ENCODE results near the gene LEMD2. TPM values are rescaled to one million over a fixed set of nuclear protein-coding genes. Genes with fewer than 3 reads are reported as not detected.

LEMD2 gene
- total and polyA plus RNA-seq, 12 donors, result 32.4 to 121 (median 60.0) TPM

DNA sequence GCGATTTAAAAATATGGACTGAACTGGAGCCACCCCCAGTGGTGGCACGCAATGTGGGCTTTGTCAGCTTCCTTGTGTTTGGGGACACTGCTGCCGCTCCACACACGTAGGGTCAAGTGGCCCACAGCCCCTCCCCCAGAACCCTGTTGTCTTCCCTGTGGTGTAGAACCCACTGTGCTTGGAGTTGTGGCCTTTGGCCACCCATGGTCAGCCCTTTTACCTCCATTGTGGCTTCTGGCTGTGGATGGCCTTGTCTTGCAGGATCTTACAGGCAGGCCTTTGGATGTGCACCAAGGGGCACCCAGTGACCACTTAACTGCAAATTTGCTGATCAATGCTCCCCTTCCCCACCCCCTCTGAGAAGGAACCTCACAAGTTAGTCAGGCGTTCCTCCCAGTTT lies 2.0 kb upstream of the LEMD2 start:
- WGBS, 4 donors, result 92 to 98% (median 94%) methylated on average over 3 to 5 of the region's 5 CpGs
- intact Hi-C loops (cut with DNase I), result no loop called here
- no peaks in the 10 kb centered on the region for H3K36me3 ChIP-seq (replicated peaks in 1 of 2)

DNA sequence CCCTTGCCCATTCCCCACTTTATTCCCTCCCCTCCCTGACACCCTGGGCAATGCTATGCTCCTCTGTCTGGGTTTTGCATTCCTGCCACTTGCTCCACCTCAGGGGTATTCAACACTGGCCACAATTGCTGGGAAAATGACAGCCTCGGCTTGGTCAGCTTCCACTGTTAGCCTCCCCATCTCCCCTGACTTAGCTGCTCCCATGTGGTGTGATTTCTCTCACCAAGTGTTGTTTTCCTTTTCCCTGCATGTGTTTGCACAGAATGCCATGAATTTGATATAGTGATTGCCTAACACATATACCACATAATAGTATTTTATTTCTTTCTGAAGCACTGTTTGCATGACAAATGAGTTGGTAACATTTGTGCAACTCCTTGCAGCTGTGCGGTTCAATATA lies 1.4 kb upstream of the LEMD2 start:
- TF ChIP-seq POLR2A (IDR thresholded peaks at IDR 0.05) (no peak), CTCF (IDR thresholded peaks at IDR 0.05) (no peak)
- H3K36me3 ChIP-seq (replicated peaks in 1 of 2), result no peaks in the 10 kb centered on the region
- H3K4me1 ChIP-seq (replicated peaks in 1 of 2), result peaks cover 20 to 31% of the 10 kb centered on the region in 2 donors
- intact Hi-C loops (cut with DNase I), result no loop called here
- no peak for DNase-seq
- H3K4me3 ChIP-seq, result no peak overlapping the region
- H3K27ac ChIP-seq, result no peak overlapping the region
- no peaks in the 10 kb centered on the region for H3K9me3 ChIP-seq (replicated peaks in 1 of 3)
- no peaks in the 10 kb centered on the region for H3K27me3 ChIP-seq
- 72 to 86% (median 84%) methylated on average over 2 of the region's 2 CpGs for WGBS, 4 donors

More for the DNA sequence above, 2.0 kb upstream of the LEMD2 start:
- Histone ChIP-seq H3K27ac (no peak overlapping the region), H3K4me1 (replicated peaks in 1 of 2) (peaks cover 20 to 25% of the 10 kb centered on the region in 2 donors), H3K4me3 (no peak overlapping the region), H3K27me3 (no peaks in the 10 kb centered on the region), H3K9me3 (replicated peaks in 1 of 3) (no peaks in the 10 kb centered on the region)
- DNase-seq, result no peak
- no peak for TF ChIP-seq CTCF (IDR thresholded peaks at IDR 0.05)
- no peak for TF ChIP-seq POLR2A (IDR thresholded peaks at IDR 0.05)

DNA sequence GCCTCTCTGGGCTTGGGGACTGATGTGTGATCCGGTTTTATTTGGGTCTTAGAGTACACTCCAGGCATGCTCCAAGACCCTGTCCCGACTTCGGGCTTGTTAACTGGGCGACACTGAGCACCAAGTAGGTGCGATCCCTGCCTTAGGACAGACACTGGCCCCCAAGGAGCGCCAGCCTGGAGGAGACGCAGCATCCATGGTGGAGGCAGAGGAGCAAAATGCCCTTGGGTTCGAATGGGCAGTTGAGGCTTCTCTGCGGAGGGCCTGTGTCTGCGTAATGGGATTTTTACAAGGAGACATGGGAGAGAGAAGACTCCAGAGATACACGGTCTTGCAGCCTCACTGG lies 593 bp upstream of the LEMD2 start:
- DNase-seq, result no peak
- Histone ChIP-seq H3K27me3 (no peaks in the 10 kb centered on the region), H3K4me1 (replicated peaks in 1 of 2) (peaks cover 20 to 39% of the 10 kb centered on the region in 2 donors), H3K36me3 (replicated peaks in 1 of 2) (peaks cover 0 to 6% of the 10 kb centered on the region in 2 donors), H3K27ac (peak overlapping the region in 2 of 5 donors; percentile 96 to 99), H3K9me3 (replicated peaks in 1 of 3) (no peaks in the 10 kb centered on the region), H3K4me3 (peak overlapping the region in 1 of 4 donors; percentile 80)
- intact Hi-C loops (cut with DNase I), result no loop called here
- 86 to 90% (median 88%) methylated on average over 5 to 11 of the region's 11 CpGs for WGBS, 4 donors
- TF ChIP-seq POLR2A (IDR thresholded peaks at IDR 0.05) (no peak), CTCF (IDR thresholded peaks at IDR 0.05) (no peak)

DNA sequence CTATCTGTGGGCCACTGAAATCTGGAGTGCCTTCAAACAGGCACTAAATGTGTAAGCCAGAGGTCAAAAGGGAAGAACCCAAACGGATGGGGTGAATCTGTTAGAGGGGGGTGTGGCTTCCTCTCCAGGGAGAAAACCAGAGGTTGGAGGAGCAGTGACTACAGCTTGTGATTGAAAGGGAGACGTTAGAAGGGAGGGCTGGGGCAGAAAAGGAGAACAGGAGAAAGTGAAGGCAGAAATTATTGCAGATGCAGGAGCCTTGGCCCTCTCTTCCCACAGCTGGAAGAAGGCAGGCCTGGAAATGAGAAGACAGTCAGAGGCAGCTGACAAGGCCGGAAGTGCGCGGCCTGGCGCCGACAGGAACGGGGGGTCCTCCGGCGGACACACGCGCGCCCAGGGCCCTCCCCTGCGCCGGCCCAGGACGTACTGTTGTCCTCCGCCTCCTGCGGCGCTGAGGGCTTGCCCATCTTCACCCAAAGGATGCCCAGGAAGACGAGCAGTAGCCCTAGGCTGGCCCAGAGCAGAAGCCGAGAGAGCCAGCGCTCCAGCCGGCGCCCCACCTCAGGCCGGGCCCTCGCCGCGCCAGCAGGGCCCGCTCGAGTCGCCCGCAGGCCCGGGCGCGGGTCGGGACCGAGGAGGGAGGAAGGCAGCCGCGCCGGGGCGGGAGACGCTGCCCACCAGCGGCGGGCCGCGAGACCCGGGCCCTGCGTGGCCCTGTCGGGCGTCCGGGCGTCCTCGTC lies 806 bp downstream of the LEMD2 start:
- Histone ChIP-seq H3K4me3 (peak overlapping the region; percentile 34 to 80 (median 58)), H3K27ac (peak overlapping the region; percentile 90 to 99 (median 96)), H3K9me3 (replicated peaks in 1 of 3) (no peaks in the 10 kb centered on the region), H3K27me3 (no peaks in the 10 kb centered on the region), H3K36me3 (replicated peaks in 1 of 2) (peaks cover 0 to 20% of the 10 kb centered on the region in 2 donors), H3K4me1 (replicated peaks in 1 of 2) (peaks cover 20 to 41% of the 10 kb centered on the region in 2 donors)
- DNase-seq, result peak; percentile 75 to 88 (median 84)
- intact Hi-C loops (cut with DNase I), result no loop called here
- no peak for TF ChIP-seq CTCF (IDR thresholded peaks at IDR 0.05)
- peak; percentile 59 to 79 for TF ChIP-seq POLR2A (IDR thresholded peaks at IDR 0.05)
- 0 to 1% (median 1%) methylated on average over 24 to 53 of the region's 53 CpGs for WGBS, 4 donors
